ENCODE data around the gene TMEM115. TPM values are rescaled to one million over a fixed set of nuclear protein-coding genes. Genes with fewer than 3 reads are reported as not detected.

TMEM115 gene
- total RNA-seq, 4 donors from 2014 or later = 30.5 to 44.5 (median 41.2) TPM

DNA sequence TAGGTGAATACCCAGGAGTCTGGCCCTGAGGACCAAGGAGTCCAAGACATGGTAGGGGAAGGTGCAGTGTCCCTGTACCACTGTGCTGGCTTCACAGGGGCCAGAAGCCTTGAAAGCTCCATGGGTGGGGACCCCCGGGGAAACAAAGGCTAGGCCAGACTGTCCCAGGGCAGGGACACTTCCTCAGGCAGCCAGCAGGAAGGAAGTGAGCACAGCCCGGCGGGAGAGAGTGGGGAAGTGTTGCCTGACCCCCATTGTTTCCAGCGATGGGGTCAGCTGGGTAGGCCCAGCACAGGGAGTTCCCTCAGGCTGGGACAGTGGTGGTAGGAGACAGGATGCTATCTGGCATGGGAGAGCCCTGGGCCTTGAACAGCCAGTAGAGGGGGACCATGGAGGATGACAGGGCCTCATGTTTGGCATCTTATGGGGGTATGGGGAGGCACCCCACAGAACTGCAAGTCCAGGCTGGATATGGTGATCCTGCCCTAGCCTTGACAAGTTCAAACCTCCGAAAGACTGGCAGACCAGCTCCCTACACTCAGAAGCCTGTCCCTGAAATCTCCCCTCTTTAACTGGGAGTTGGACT lies 35.6 kb downstream of the TMEM115 start:
- TF ChIP-seq, protein P1, sequence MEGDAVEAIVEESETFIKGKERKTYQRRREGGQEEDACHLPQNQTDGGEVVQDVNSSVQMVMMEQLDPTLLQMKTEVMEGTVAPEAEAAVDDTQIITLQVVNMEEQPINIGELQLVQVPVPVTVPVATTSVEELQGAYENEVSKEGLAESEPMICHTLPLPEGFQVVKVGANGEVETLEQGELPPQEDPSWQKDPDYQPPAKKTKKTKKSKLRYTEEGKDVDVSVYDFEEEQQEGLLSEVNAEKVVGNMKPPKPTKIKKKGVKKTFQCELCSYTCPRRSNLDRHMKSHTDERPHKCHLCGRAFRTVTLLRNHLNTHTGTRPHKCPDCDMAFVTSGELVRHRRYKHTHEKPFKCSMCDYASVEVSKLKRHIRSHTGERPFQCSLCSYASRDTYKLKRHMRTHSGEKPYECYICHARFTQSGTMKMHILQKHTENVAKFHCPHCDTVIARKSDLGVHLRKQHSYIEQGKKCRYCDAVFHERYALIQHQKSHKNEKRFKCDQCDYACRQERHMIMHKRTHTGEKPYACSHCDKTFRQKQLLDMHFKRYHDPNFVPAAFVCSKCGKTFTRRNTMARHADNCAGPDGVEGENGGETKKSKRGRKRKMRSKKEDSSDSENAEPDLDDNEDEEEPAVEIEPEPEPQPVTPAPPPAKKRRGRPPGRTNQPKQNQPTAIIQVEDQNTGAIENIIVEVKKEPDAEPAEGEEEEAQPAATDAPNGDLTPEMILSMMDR (IDR thresholded peaks at IDR 0.05; ENCODE audit: low read depth) = no peak

DNA sequence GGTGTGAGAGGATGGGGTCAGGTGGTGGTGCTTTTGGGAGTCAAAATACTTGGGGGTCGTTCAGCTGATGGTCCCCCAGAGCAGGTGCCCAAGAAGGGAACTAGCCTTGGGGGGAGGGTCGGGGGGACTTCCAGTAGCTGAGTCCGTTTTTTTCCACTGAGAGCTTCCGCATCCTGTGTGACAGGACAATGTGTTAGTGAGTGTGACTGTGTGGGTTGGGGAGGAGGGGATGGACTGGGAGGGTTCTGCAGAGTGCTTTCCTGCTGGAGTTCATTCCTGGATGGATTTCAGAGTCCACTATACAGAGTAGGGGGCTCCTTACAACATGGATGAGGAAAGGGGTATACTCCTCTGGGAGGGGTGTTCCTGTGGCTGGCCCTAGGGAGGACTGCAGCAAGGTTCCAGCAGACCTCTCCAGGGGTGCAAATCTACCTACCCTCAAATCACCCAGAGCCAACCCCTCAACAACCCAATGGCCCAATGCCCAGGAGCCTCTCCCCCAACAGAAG lies 36.2 kb downstream of the TMEM115 start:
- TF ChIP-seq, protein P1 (IDR thresholded peaks at IDR 0.05; ENCODE audit: low read depth) = no peak

DNA sequence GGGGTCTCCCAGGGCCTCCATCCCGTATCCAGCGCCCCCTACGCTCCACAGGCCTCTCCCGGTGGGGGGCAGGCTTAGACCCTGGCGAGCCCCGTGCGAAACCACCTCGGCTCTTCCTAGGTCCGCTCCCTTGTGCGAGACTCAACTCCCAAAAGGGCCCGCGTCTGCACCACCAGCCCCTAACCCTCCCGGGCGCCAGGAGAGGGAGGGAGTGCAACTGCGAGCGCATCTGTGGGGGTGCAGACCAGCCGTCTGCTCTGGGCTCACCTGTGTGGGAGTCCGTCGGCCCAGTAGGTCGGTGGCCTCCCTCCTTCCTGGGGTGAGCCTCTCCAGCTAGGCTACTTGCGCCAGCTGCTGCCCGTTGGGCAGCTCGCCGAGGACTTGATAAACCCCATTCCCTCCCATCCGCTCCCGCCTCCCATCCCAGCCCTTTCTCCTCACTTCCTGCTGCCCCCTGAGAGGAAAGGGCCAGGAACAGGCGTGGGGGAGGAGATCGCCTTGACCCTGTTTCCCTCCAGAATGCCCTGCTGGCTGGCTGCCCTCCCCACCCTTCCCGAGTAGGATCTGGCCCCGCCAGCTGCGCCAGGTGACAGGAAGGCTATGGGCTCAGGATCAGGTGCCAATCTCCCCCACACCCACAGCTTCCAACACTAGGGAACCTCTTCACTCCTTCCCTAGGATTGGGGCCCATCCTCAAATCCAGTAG lies 36.8 kb downstream of the TMEM115 start, which contains the start of gene HYAL2:
Gene HYAL2 (minus strand): TSS at position 360 of the 706 bp plus-strand sequence. CDS start 2,256 bp downstream, outside the sequence.
- TF ChIP-seq, protein P1 (IDR thresholded peaks at IDR 0.05; ENCODE audit: low read depth) = no peak

DNA sequence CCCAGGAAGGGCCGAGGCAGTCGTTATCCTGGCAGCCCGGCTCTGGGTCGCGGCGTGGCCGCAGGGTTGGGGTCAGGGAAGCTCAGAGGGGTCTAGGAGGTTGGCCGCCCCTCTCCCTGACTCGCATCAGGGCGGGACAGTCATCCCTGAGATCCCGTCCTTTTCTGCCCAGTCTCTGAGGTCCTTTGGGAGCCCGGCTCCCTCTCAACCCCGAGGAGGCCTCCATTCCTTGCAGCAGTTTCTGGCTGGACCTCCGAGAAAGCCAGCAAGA lies 37.3 kb downstream of the TMEM115 start:
- TF ChIP-seq, protein P1 (IDR thresholded peaks at IDR 0.05; ENCODE audit: low read depth) = no peak

DNA sequence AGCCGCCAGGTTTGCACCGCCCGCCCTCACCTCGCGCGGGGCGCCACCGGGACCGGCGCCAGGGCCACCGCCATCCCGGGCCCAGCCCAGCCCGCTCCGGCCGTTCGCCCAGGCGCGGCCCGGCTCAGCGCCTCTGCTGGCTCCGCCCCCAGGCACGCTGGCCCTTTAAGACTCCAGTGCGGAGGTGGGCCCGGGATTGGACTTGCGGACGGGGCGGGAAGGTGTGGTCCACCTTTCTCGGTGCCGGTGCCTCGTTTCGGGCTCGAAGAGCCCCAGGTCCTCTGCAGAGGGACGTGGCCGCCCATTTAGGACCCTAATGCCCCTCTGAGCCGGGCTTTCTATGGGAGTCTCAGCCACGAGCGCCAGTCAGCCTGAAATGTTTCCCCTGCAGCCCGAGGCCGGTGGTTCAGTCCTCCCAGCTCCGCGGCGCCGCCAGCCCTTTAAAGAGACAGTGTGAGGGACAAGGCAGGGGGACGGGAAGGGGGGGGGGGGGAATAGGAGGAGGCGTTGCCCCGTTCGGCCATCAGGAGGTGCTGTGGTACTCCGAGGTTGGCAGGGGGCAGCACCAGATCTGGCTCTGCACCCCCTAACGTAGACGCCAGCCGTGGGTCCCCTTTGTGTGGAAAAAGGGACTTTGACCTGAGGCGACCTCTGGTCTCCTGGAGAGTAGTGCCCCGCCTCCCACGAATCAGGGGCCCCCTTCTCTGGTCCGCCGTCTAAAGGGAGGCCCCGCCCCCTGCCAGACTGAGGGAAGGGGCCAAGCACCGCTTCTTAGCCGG lies 37.8 kb downstream of the TMEM115 start:
- TF ChIP-seq, protein P1 (IDR thresholded peaks at IDR 0.05; ENCODE audit: low read depth) = no peak

DNA sequence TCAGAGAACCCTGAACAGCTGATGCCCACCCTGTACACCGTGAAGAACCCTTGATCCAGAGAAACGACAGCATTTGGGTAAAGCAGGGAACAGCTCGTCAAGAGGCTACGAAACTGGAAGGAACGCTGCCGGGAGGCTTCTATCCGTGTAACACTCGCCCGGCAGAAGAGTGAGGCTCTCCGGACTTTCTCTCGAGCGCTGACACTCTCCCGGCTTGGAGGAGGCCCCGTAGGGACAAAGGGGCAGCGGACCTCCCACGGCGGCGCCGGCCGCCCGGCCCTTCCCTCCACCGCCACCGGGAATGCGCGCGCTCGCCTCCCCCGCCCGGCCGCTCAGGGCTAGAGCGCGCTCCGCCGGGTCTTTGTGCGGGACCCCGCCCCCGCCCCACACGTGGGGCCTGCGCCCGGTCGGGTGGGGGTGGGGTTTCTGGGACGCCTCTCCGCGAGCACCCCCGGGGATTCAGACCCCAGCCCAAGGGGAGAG lies 38.4 kb downstream of the TMEM115 start:
- TF ChIP-seq, protein P1 (IDR thresholded peaks at IDR 0.05; ENCODE audit: low read depth) = no peak

Measured in subcutaneous adipose tissue (tissue), 4 donors.